Stomach (tissue), 4 donors: ENCODE data around the gene LRRC8B.

ENCODE experiments used
- EP300 ChIP-seq: sonication (generic); formaldehyde crosslinking; IDR thresholded peaks from one replicate; pipeline ENCODE4 v1.6.1; 2017; ENCODE audit warnings: antibody characterized with exemption
- POLR2AphosphoS5 ChIP-seq, 3 donors: sonication (generic); formaldehyde crosslinking; IDR thresholded peaks; one replicate each; pipeline ENCODE4 v1.6.1; 2016; ENCODE audit warnings: antibody characterized with exemption in 3 of 3
- TF ChIP-seq, protein P1 (sequence below), 7 experiments: fragments of 450-650 bp in 4 of 7; fragments of 200-600 bp in 3 of 7; sonication (generic) in 3 of 7; IDR thresholded peaks; one replicate each; pipeline ENCODE4 v1.5.1; 2016 to 2019; ENCODE audit warnings: antibody characterized with exemption in 7 of 7, control low read depth in 2 of 7, mild to moderate bottlenecking in 1 of 7

- TF ChIP-seq POLR2AphosphoS5 (IDR thresholded peaks at IDR 0.05): no peak
- TF ChIP-seq, protein P1, sequence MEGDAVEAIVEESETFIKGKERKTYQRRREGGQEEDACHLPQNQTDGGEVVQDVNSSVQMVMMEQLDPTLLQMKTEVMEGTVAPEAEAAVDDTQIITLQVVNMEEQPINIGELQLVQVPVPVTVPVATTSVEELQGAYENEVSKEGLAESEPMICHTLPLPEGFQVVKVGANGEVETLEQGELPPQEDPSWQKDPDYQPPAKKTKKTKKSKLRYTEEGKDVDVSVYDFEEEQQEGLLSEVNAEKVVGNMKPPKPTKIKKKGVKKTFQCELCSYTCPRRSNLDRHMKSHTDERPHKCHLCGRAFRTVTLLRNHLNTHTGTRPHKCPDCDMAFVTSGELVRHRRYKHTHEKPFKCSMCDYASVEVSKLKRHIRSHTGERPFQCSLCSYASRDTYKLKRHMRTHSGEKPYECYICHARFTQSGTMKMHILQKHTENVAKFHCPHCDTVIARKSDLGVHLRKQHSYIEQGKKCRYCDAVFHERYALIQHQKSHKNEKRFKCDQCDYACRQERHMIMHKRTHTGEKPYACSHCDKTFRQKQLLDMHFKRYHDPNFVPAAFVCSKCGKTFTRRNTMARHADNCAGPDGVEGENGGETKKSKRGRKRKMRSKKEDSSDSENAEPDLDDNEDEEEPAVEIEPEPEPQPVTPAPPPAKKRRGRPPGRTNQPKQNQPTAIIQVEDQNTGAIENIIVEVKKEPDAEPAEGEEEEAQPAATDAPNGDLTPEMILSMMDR (IDR thresholded peaks at IDR 0.05): no peak
- TF ChIP-seq EP300: no peak
Observed at GRCh38 chr1:89604414-89604735, 79.7 kb downstream of the LRRC8B start.
